ENCODE results near the gene KBTBD12.

- TF ChIP-seq, protein P1, sequence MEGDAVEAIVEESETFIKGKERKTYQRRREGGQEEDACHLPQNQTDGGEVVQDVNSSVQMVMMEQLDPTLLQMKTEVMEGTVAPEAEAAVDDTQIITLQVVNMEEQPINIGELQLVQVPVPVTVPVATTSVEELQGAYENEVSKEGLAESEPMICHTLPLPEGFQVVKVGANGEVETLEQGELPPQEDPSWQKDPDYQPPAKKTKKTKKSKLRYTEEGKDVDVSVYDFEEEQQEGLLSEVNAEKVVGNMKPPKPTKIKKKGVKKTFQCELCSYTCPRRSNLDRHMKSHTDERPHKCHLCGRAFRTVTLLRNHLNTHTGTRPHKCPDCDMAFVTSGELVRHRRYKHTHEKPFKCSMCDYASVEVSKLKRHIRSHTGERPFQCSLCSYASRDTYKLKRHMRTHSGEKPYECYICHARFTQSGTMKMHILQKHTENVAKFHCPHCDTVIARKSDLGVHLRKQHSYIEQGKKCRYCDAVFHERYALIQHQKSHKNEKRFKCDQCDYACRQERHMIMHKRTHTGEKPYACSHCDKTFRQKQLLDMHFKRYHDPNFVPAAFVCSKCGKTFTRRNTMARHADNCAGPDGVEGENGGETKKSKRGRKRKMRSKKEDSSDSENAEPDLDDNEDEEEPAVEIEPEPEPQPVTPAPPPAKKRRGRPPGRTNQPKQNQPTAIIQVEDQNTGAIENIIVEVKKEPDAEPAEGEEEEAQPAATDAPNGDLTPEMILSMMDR (IDR thresholded peaks at IDR 0.05) = no peak
- TF ChIP-seq NPAS2 (CRISPR knock-in tag; IDR thresholded peaks at IDR 0.05; ENCODE audit: borderline replicate concordance) (no peak), CBX8 (IDR thresholded peaks at IDR 0.05) (no peak), MAX (IDR thresholded peaks at IDR 0.05) (no peak), POLR2AphosphoS2 (conservative IDR thresholded peaks at IDR 0.05; ENCODE audit: low read length) (no peak), EP300 (IDR thresholded peaks at IDR 0.05) (no peak), RAD21 (conservative IDR thresholded peaks at IDR 0.05 in 1 of 2, IDR thresholded peaks at IDR 0.05 in 1 of 2) (no peak), POLR2A (IDR thresholded peaks at IDR 0.05; ENCODE audit: low read length) (no peak), SREBF2 (IDR thresholded peaks at IDR 0.05) (no peak), SMC3 (IDR thresholded peaks at IDR 0.05) (no peak), MAZ (IDR thresholded peaks at IDR 0.05; ENCODE audit: borderline replicate concordance, low read depth, low read length) (no peak), ZNF302 (CRISPR knock-in tag; IDR thresholded peaks at IDR 0.05) (no peak), MAFK (IDR thresholded peaks at IDR 0.05; ENCODE audit: partially characterized antibody) (no peak)
These were observed 71.8 kb downstream of the KBTBD12 start for GRCh38 chr3:127986803-127987202.

Measured in A549 (cell line).